Liver (tissue), 3 donors: ENCODE measurements around the gene TMEM163.

Experiments used
- ATF3 ChIP-seq: IDR thresholded peaks from 2 replicates; pipeline ENCODE4 v1.6.1; 2016; ENCODE audit warnings: antibody characterized with exemption
- CTCF ChIP-seq: fragments of 150-350 bp; IDR thresholded peaks from 2 replicates; pipeline ENCODE4 v1.5.1; 2017; ENCODE audit warnings: improper control_type of control experiment, low read depth, low read length; ENCODE audit not compliant: missing input control
- NR2F2 ChIP-seq: IDR thresholded peaks from 2 replicates; pipeline ENCODE4 v1.6.1; 2016; ENCODE audit warnings: antibody characterized with exemption
- TF ChIP-seq, protein P1 (sequence below): IDR thresholded peaks from 2 replicates; pipeline ENCODE4 v1.6.1; 2016; ENCODE audit warnings: antibody characterized with exemption, mild to moderate bottlenecking
- TF ChIP-seq, protein P2 (sequence below): IDR thresholded peaks from 2 replicates; pipeline ENCODE4 v1.6.1; 2016; ENCODE audit warnings: antibody characterized with exemption
- donor health status: healthy.
- donor health status: healthy.

- TF ChIP-seq, protein P1, sequence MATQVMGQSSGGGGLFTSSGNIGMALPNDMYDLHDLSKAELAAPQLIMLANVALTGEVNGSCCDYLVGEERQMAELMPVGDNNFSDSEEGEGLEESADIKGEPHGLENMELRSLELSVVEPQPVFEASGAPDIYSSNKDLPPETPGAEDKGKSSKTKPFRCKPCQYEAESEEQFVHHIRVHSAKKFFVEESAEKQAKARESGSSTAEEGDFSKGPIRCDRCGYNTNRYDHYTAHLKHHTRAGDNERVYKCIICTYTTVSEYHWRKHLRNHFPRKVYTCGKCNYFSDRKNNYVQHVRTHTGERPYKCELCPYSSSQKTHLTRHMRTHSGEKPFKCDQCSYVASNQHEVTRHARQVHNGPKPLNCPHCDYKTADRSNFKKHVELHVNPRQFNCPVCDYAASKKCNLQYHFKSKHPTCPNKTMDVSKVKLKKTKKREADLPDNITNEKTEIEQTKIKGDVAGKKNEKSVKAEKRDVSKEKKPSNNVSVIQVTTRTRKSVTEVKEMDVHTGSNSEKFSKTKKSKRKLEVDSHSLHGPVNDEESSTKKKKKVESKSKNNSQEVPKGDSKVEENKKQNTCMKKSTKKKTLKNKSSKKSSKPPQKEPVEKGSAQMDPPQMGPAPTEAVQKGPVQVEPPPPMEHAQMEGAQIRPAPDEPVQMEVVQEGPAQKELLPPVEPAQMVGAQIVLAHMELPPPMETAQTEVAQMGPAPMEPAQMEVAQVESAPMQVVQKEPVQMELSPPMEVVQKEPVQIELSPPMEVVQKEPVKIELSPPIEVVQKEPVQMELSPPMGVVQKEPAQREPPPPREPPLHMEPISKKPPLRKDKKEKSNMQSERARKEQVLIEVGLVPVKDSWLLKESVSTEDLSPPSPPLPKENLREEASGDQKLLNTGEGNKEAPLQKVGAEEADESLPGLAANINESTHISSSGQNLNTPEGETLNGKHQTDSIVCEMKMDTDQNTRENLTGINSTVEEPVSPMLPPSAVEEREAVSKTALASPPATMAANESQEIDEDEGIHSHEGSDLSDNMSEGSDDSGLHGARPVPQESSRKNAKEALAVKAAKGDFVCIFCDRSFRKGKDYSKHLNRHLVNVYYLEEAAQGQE: no peak
- TF ChIP-seq CTCF (no peak), ATF3 (no peak), NR2F2 (no peak)
- TF ChIP-seq, protein P2, sequence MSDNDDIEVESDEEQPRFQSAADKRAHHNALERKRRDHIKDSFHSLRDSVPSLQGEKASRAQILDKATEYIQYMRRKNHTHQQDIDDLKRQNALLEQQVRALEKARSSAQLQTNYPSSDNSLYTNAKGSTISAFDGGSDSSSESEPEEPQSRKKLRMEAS: no peak
Observed at GRCh38 chr2:134498654-134499053, 220.1 kb downstream of the TMEM163 start.
